ENCODE measurements around the gene MATCAP1. TPM values are rescaled to one million over a fixed set of nuclear protein-coding genes. Genes with fewer than 3 reads are reported as not detected.
A peak's percentile ranks its signal among the peaks of the same experiment; 100 is the strongest.

The MATCAP1 gene
- total RNA-seq, 1 experiment from 2014 or later, result 19.1 TPM

- in situ Hi-C loops (cut with HindIII; ENCODE audit: low sequenced_read_pairs), result no loop called here
- no peak for DNase-seq (ENCODE audit: low spot score)
Measured at GRCh38 chr16:67192781-67193361, 9.1 kb upstream of the MATCAP1 start.

- in situ Hi-C loops (cut with HindIII; ENCODE audit: low sequenced_read_pairs), result no loop called here
- DNase-seq (ENCODE audit: low spot score), result peak; percentile 94
Measured at GRCh38 chr16:67191995-67192681, 8.4 kb upstream of the MATCAP1 start, which contains the start of gene E2F4. Gene E2F4 (plus strand): TSS chr16:67192155. CDS start chr16:67192228, 73 bp downstream.

DNA sequence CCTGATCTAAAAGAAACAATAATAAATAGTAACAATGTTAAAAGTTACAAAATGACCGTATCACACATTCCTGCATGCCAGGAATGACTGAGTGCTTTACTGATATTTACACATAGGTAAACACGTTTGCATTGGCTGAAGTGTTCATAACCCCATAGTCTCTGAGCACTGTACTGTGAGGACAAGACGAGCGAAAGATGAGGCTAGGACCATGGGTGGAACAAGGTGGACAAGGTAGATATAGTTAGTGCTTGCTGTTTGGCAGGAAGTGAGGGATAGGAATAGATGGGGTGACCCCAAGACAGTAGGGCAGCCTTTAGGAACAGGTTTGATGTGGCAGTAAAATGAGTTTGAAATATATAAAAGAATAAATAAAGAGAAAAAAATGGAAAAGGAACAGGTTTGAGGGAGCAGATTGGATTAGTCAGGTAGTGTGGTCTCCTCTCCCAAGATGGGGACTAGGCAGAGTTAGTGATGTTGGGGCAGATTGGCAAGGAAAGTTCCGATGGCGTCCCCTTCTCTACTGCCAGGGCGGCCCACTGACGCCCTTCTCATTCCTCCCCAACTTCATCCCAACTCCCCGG lies 7.7 kb upstream of the MATCAP1 start:
- no peak for DNase-seq (ENCODE audit: low spot score)
- in situ Hi-C loops (cut with HindIII; ENCODE audit: low sequenced_read_pairs), result no loop called here

DNA sequence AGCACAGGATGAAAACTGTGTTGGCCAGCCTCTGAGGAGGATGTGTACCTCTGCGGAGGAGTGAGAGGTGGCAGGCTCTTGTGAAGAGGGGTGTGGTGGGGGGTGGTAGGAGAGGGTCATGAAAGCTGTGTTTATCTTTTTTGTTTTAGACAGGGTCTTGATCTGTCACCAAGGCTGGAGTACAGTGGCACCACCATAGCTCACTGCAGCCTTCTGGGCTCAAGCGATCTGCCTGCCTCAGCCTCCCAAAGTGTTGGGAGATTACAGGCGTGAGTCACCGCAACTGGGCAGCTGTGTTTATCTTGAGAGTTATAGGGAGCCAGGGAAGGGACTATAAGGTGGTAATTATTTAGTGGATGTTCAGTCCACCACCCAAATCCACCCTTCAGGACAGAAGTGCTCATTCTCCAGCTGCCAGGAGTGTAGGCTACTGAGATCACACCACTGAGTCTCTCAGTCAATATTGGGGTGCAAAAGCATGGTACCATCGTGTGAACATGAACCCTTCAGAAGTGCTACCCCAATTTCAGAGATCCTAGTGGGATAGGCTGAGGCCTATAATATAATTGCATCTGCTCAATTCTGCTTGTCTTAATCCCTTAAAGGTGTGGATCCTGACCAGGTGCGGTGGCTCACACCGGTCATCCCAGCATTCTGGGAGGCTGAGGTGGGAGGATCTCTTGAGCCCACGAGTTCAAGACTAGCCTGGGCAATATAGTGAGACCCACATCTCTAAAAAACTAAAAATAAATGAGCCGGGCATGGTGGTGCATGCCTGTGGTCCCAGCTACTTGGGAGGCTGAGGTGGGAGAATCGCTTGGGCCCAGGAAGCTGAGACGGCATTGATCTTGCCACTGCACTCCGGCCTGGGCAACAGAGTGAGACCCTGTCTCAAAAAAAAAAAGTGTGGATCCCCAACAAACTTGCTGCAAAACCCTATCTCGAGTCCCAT lies 7.0 kb upstream of the MATCAP1 start:
- DNase-seq (ENCODE audit: low spot score), result no peak
- in situ Hi-C loops (cut with HindIII; ENCODE audit: low sequenced_read_pairs), result no loop called here

DNA sequence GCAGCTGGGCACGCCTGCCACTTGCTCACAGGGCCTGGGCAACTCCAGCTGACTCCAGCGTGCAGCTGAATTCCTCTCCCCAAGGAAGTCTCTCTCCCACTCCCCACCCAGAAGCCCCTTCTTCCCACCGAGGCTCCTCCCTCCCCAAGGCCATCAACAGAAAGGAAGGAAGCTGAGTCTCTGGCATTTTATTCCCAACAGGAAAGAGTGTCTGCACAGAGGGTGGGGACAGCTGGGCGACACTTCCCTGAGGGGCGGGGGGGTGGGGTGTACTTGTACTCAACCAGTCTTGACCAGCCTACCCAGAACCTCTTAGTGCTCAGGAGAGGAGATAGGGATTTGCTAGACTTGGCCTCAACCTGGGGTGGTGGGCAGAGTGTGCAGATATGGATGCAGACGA lies 6.3 kb upstream of the MATCAP1 start, which contains the start of gene EXOC3L1:
Gene EXOC3L1 (minus strand): TSS at position 96 of the 400 bp plus-strand sequence. CDS start 460 bp downstream, outside the sequence.
- in situ Hi-C loops (cut with HindIII; ENCODE audit: low sequenced_read_pairs), result no loop called here
- no peak for DNase-seq (ENCODE audit: low spot score)

- in situ Hi-C loops (cut with HindIII; ENCODE audit: low sequenced_read_pairs), result no loop called here
- DNase-seq (ENCODE audit: low spot score), result no peak
Measured at GRCh38 chr16:67188798-67189197, 5.0 kb upstream of the MATCAP1 start.

- DNase-seq (ENCODE audit: low spot score), result no peak
- in situ Hi-C loops (cut with HindIII; ENCODE audit: low sequenced_read_pairs), result no loop called here
Measured at GRCh38 chr16:67188323-67188722, 4.6 kb upstream of the MATCAP1 start.

DNA sequence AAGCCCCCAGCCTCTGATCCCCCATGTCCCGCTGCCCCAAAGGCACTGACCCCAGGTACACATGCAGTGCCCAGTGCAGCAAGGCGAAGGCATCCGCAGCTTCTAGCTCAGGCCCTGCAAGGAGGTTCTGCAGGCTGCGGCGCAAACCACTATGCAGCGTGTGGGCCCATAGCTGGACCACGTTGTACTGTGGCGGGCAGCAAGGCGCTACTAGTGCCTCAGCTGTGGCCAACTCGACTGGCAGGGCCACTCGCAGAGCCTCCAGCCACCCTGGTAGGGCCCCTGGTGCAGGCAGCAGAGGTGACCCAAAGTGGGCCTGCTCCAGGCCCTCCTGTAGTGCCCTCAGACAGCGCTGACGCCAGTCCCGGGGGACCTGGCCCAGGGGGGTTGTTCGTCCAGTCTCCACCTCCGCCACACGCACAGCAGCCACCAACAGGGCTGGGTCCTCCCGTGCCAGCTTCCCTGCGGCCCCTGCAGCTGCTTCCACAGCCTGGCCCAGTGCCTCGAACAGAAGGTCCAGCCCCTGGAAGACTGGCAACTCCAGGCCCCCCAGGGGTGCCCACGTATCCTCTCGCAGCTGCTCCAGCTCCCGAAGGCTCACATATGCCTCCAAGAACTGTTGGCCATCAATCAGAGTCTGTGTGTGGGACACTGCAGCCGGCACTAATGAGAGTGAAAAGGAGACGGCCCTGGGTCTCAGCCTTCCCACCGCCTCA lies 3.6 kb upstream of the MATCAP1 start:
- in situ Hi-C loops (cut with HindIII; ENCODE audit: low sequenced_read_pairs), result no loop called here

DNA sequence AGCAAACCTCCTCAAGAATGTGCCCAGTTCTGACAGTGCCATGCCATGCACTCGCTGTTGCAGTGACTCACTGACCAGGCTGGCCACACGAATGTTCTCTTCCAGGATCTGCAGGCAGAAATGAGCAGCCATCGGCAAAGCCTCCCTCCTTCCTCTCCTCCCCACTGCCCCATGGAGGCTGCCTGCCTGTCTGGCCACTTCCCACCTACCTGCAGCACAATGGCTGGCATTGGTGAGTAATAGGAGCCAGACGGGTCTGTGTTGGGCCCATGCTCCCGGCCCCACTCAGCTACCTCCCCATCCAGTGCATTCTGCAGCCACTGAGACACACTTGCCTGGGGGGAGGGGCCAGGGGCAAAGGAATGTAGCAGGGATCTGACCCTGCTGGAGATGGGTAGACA lies 2.8 kb upstream of the MATCAP1 start:
- in situ Hi-C loops (cut with HindIII; ENCODE audit: low sequenced_read_pairs), result no loop called here
- no peak for DNase-seq (ENCODE audit: low spot score)

More for the DNA sequence above, 3.6 kb upstream of the MATCAP1 start:
- DNase-seq (ENCODE audit: low spot score), result no peak

- no peak for DNase-seq (ENCODE audit: low spot score)
- in situ Hi-C loops (cut with HindIII; ENCODE audit: low sequenced_read_pairs), result no loop called here
Measured at GRCh38 chr16:67185651-67186134, 1.9 kb upstream of the MATCAP1 start.

DNA sequence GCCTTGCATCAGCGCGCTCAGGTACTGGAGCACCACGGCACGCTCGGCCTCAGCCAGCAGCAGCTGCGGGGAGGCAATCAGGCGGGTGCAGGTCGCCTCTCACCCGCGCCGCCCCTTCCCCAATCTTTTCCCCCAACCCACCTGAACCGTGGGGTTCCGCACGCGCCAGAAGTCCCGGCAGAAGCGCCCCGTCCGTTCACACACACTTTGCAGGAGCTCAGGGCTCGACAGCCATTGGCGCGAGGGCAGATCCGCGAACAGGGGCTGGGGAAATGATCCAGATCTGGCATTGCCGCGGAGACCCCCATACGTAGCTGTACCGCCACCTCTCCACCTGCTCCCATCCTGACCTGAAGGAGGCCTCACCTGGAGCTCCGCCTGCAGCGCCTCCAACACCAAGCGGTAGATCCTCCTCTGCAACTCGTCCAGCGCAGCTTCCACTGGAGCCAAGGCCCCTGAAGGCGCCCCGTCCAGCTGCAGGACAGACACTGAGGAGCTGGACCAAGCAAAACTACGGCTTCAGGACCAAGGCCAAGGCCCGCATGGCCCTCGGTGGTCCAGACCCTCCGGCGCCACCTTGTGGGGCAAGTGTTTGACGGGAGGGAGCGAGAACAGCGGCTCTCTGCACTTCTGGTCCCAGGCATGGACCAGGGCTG lies 1.4 kb upstream of the MATCAP1 start:
- peak; percentile 82 for DNase-seq (ENCODE audit: low spot score)
- in situ Hi-C loops (cut with HindIII; ENCODE audit: low sequenced_read_pairs), result no loop called here

DNA sequence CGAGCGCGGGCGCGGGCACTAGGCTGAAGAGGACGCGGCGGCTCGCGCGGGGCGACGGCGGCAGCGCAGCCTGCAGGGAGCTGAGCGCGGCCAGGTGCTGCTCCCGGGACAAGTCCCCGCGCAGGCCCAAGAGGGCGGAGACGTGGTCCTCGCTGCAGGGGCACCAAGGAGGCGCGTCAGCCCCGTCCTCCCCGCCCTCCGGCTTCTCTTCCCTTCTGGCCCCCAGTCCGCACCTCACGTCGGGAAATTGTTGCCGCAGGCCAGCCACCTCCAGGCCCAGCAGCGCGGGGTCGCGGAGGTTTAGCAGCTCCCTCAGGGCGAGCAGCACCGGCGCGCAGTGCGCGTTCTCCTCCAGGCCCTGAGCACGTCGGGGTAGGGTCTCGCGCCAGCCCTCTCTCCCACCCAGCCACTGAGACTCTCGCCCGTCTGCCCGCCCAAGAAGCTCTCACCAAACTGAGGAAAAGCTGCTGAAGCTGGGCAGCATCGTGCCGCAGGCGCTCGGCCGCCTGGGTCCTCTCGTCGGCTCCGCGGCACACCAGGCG lies 761 bp upstream of the MATCAP1 start:
- in situ Hi-C loops (cut with HindIII; ENCODE audit: low sequenced_read_pairs), result no loop called here
- DNase-seq (ENCODE audit: low spot score), result peak; percentile 61

DNA sequence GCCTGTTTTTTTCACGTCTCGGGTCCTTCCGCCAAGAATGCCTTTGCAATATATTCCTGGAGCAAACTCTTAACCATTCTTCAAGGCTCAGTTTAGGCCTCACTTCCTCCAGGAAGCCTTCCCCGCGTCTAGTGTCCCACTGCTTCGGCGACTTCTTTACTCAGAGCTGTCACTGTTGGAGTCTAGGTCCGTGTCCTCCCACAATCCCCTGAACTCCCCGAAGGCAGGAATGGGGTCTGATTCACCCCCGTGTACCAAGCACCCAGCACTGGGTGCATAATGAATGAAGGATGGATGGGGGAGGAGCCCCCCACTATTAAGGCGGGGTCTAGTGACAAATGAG lies 508 bp downstream of the MATCAP1 start:
- no peak for DNase-seq (ENCODE audit: low spot score)
- in situ Hi-C loops (cut with HindIII; ENCODE audit: low sequenced_read_pairs), result no loop called here

GRCh38 chr16:67182288-67182687 lies 1.5 kb downstream of the MATCAP1 start:
- in situ Hi-C loops (cut with HindIII; ENCODE audit: low sequenced_read_pairs), result no loop called here
- no peak for DNase-seq (ENCODE audit: low spot score)

DNA sequence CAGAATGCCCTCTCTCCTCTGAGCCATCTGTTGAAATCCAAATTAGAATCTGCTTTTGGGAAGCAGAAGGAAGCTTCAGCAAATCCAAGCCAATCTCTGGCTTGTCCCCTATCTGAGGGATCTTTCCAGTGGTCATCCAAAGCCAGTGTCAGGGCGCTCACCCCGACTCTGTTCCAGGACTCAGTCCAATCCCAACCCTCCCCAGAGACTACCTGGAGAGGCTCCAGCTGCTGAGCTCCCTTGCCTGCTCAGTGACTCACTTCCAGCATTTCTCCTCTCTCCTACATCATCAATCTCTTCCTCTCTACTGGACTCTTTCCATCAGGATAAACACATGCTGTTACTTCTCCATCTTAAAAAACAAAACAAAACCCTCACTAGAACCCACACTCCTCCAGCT lies 2.4 kb downstream of the MATCAP1 start:
- peak; percentile 56 for DNase-seq (ENCODE audit: low spot score)
- in situ Hi-C loops (cut with HindIII; ENCODE audit: low sequenced_read_pairs), result no loop called here

GRCh38 chr16:67180166-67180565 lies 3.6 kb downstream of the MATCAP1 start:
- DNase-seq (ENCODE audit: low spot score), result no peak
- in situ Hi-C loops (cut with HindIII; ENCODE audit: low sequenced_read_pairs), result no loop called here

DNA sequence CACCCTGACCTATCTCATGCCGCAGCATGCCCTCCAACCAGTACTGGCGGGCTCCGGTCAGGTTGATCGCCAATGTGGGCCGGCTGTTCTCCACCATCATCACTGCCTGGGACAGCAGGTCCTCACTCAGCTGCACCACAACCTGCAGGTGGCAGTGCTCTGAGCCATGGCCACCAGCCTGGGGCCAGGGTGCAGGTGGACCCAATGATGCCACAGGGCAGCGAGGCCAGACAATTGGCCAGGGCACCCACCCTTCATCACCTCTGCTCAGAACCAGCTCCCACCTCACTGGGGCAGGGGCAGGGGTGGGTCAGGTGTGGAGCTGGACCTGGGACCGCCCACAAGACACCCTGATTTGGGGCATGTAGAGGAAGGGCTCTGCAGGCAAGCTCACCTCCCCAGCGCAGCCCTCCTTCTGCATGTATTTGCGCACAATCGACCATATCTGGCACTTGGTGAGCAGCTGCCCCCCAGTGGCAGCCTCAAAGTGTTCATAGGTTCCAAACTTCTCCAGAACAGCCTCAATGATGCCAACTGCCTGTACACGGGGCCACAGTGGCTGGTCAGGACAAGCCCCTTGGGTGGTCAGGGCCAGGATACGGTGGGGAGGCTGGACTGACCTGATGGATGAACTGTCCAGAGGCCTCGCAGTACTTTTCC lies 4.2 kb downstream of the MATCAP1 start:
- DNase-seq (ENCODE audit: low spot score), result no peak
- in situ Hi-C loops (cut with HindIII; ENCODE audit: low sequenced_read_pairs), result no loop called here

Data from G401 (cell line).